C4-2B (cell line): ENCODE results near the gene ASB15.

ENCODE experiments used
- CTCF ChIP-seq: fragments of 450-650 bp; conservative IDR thresholded peaks from 2 replicates; pipeline ENCODE4 v1.5.1; 2017; ENCODE audit warnings: mild to moderate bottlenecking
- ZFX ChIP-seq: fragments of 450-650 bp; IDR thresholded peaks from 2 replicates; pipeline ENCODE4 v1.6.1; 2017

GRCh38 chr7:123633553-123633952 lies 31.9 kb downstream of the ASB15 start:
- TF ChIP-seq CTCF (no peak), ZFX (no peak)
